Endometrium (tissue), 2 donors: ENCODE measurements around the gene PRAMEF13.
"Not testable (repeated sequence)": the region's sequence is repeated elsewhere in the genome, so short reads cannot be mapped to it uniquely, and the experiment has no call there.

ENCODE experiments used
- FAIRE-seq: peaks from 2 replicates; lab custom pipeline; 2012; peaks lifted over from hg19 to GRCh38; lab: Jason Lieb, UNC
- donor health status: control.
- donor health status: control.

The PRAMEF13 gene

DNA sequence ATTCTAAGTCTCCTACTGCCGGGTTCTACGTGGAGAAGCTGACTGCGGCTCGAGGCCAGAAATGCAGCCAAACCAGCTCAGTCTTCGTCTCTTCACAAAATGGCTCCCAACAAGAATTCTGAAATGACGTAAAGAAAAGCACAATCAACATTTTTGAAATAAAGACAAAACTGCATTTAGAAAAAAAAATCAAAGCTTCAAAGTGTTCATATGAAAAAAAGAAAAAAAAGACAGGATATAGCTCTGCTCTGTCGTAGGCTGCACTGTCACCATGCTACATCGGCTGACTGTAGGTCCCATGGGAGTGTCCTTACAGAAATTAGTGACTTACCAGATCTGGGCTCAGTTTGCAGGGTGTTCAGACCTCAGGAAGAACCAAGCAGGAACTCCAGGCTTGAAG lies 35.7 kb downstream of the PRAMEF13 start, which contains the start of gene HNRNPCL4:
Gene HNRNPCL4, minus strand, starts transcription at position 101 of the 400 bp plus-strand sequence. CDS start 164 bp downstream, outside the sequence.
- FAIRE-seq, result not testable (repeated sequence)

- FAIRE-seq, result not testable (repeated sequence)
Measured at GRCh38 chr1:13155909-13156308, 45.3 kb downstream of the PRAMEF13 start, which contains the start of gene PRAMEF26. TSS of gene PRAMEF26 (minus strand) at chr1:13156009. CDS start at chr1:13153095, 2,914 bp downstream.
